WTC11 (cell line): ENCODE results near the gene CCM2. TPM values are rescaled to one million over a fixed set of nuclear protein-coding genes. Genes with fewer than 3 reads are reported as not detected.

Experiments used
- ATAC-seq: fragments of 200-7000 bp; cut with Tn5 transposase; 2 replicates; pipeline ENCODE4 v1.10.0; 2021; ENCODE audit warnings: mild to moderate bottlenecking, moderate library complexity
- CTCF ChIA-PET: fragments of 300-600 bp; sonication (Branson Sonifier 250); formaldehyde crosslinking; loops from one replicate; lab custom pipeline; 2021; ENCODE audit warnings: antibody characterized with exemption; lab: Charles Lee
- POLR2A ChIA-PET: fragments of 350-600 bp; sonication (Branson Sonifier 250); formaldehyde crosslinking; loops from one replicate; lab custom pipeline; 2021; ENCODE audit warnings: antibody characterized with exemption; lab: Charles Lee
- DNase-seq: peaks from one replicate; pipeline ENCODE4 v3.0.0; 2021; ENCODE audit warnings: low spot score
- H3K27ac Mint-ChIP-seq: 2 replicates; pipeline ENCODE4 v1.8.0; 2021; ENCODE audit warnings: mixed read lengths
- H3K27me3 Mint-ChIP-seq: 2 replicates; pipeline ENCODE4 v1.8.0; 2021; ENCODE audit warnings: low read depth, mild to moderate bottlenecking, moderate library complexity, mixed read lengths
- H3K36me3 Mint-ChIP-seq: 2 replicates; pipeline ENCODE4 v1.8.0; 2021; ENCODE audit warnings: mixed read lengths
- H3K4me1 Mint-ChIP-seq: 2 replicates; pipeline ENCODE4 v1.8.0; 2022; ENCODE audit warnings: mixed read lengths
- H3K4me3 Mint-ChIP-seq: 2 replicates; pipeline ENCODE4 v1.8.0; 2021; ENCODE audit warnings: mild to moderate bottlenecking, moderate library complexity, mixed read lengths
- H3K9me3 Mint-ChIP-seq: 2 replicates; pipeline ENCODE4 v1.8.0; 2021; ENCODE audit warnings: mixed read lengths
- ATF1 ChIP-seq: sonication (generic); formaldehyde crosslinking; IDR thresholded peaks from 2 replicates; pipeline ENCODE4 v1.8.1; 2023; ENCODE audit warnings: mild to moderate bottlenecking, moderate library complexity, missing genetic modification reagents
- EMX1 ChIP-seq: fragments of 250-450 bp; sonication (Bioruptor Pico); IDR thresholded peaks from 2 replicates; pipeline ENCODE4 v1.8.0; 2021; ENCODE audit warnings: mild to moderate bottlenecking
- GTF2I ChIP-seq: fragments of 250-450 bp; sonication (Bioruptor Pico); conservative IDR thresholded peaks from 2 replicates; pipeline ENCODE4 v1.4.0; 2021; ENCODE audit warnings: mild to moderate bottlenecking
- NFE2L1 ChIP-seq: sonication (generic); formaldehyde crosslinking; IDR thresholded peaks from 2 replicates; pipeline ENCODE4 v1.8.1; 2023; ENCODE audit warnings: missing genetic modification reagents
- NR1H2 ChIP-seq: sonication (generic); formaldehyde crosslinking; IDR thresholded peaks from 2 replicates; pipeline ENCODE4 v1.9.0; 2021; ENCODE audit warnings: mild to moderate bottlenecking, moderate library complexity, missing genetic modification reagents
- PRRX2 ChIP-seq: fragments of 250-450 bp; sonication (Bioruptor Pico); IDR thresholded peaks from 2 replicates; pipeline ENCODE4 v1.8.0; 2021; ENCODE audit warnings: mild to moderate bottlenecking
- TP53 ChIP-seq: sonication (generic); formaldehyde crosslinking; IDR thresholded peaks from 2 replicates; pipeline ENCODE4 v1.8.1; 2023; ENCODE audit warnings: mild to moderate bottlenecking, missing genetic modification reagents
- ZNF219 ChIP-seq: sonication (generic); formaldehyde crosslinking; IDR thresholded peaks from 2 replicates; pipeline ENCODE4 v1.8.0; 2023; ENCODE audit warnings: missing genetic modification reagents, mild to moderate bottlenecking, borderline replicate concordance
- ZNF671 ChIP-seq: fragments of 250-450 bp; sonication (Bioruptor Pico); IDR thresholded peaks from 2 replicates; pipeline ENCODE4 v1.8.0; 2021; ENCODE audit warnings: mild to moderate bottlenecking
- total RNA-seq: library from RNA; stranded (reverse); gene quantifications from 3 replicates; pipeline ENCODE4 v1.2.3, GENCODE V29; 2021
- TF ChIP-seq, protein P1 (sequence below): sonication (generic); formaldehyde crosslinking; IDR thresholded peaks from 2 replicates; pipeline ENCODE4 v1.8.1; 2023; ENCODE audit warnings: mild to moderate bottlenecking, moderate library complexity, missing genetic modification reagents
- TF ChIP-seq, protein P2 (sequence below): sonication (generic); formaldehyde crosslinking; IDR thresholded peaks from 2 replicates; pipeline ENCODE4 v1.8.1; 2022; ENCODE audit warnings: mild to moderate bottlenecking, missing genetic modification reagents, moderate library complexity, borderline replicate concordance
- TF ChIP-seq, protein P3 (sequence below): sonication (generic); formaldehyde crosslinking; IDR thresholded peaks from 2 replicates; pipeline ENCODE4 v1.8.0; 2023; ENCODE audit warnings: missing genetic modification reagents
- TF ChIP-seq, protein P4 (sequence below): sonication (generic); formaldehyde crosslinking; IDR thresholded peaks from 2 replicates; pipeline ENCODE4 v1.8.1; 2023; ENCODE audit warnings: mild to moderate bottlenecking, missing genetic modification reagents
- TF ChIP-seq, protein P5 (sequence below): sonication (generic); formaldehyde crosslinking; IDR thresholded peaks from 2 replicates; pipeline ENCODE4 v1.8.1; 2022; ENCODE audit warnings: low read depth, mild to moderate bottlenecking, moderate library complexity, missing genetic modification reagents, borderline replicate concordance
- TF ChIP-seq, protein P6 (sequence below): sonication (generic); formaldehyde crosslinking; IDR thresholded peaks from 2 replicates; pipeline ENCODE4 v1.8.1; 2023; ENCODE audit warnings: mild to moderate bottlenecking, missing genetic modification reagents, moderate library complexity
- TF ChIP-seq, protein P7 (sequence below): sonication (generic); formaldehyde crosslinking; IDR thresholded peaks from 2 replicates; pipeline ENCODE4 v1.8.1; 2023; ENCODE audit warnings: mild to moderate bottlenecking, missing genetic modification reagents, borderline replicate concordance
- TF ChIP-seq, protein P8 (sequence below): sonication (generic); formaldehyde crosslinking; IDR thresholded peaks from 2 replicates; pipeline ENCODE4 v1.8.1; 2022; ENCODE audit warnings: mild to moderate bottlenecking, moderate library complexity, missing genetic modification reagents

CCM2 gene
- total RNA-seq, 1 experiment from 2014 or later = 32.7 TPM

DNA sequence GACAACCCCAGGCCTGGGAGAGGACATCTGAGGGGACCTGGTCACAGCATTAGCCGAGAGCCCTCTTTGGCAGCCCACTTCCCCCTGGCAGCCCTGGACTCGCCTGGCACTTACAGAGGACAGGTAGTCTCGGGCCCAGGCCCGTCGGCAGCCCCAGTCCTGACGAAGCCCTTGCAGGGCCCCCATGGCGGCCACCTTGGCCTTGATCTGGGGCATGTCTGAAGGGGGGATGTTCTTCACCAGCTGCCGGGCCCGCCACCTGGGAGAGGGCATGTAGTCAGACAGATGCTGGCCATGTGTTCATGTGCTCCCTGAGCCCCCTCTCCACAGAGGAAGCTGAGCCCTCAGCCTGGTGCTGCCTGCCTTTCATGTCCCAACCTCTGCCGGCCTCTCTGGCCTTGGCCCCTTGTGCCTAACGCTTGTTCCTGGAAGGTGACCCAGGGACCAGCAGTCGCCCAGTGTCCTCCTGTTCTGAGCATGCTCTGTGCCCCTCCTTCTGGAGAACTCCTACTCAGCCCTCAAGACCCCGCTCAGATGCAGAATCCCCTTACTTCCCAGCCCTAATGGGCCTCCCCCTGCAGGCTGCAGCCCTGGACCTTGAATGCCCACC lies 35.1 kb upstream of the CCM2 start:
- DNase-seq = no peak
- Mint-ChIP-seq H3K27me3 (peaks cover 33% of the 10 kb centered on the region), H3K9me3 (no peaks in the 10 kb centered on the region), H3K27ac (no peak overlapping the region), H3K36me3 (no peaks in the 10 kb centered on the region), H3K4me1 (no peaks in the 10 kb centered on the region), H3K4me3 (no peak overlapping the region)
- POLR2A ChIA-PET = interaction anchor here (0.9 kb wide), 1 partner anchor 9 kb away, joined by 3 read pairs; no protein-coding TSS in a partner anchor
- ATAC-seq = no peak
- TF ChIP-seq PRRX2 (CRISPR knock-in tag) (no peak), ZNF219 (CRISPR knock-in tag) (no peak), EMX1 (no peak), NR1H2 (CRISPR knock-in tag) (no peak), ZNF671 (CRISPR knock-in tag) (no peak), GTF2I (no peak)
- TF ChIP-seq, protein P1, sequence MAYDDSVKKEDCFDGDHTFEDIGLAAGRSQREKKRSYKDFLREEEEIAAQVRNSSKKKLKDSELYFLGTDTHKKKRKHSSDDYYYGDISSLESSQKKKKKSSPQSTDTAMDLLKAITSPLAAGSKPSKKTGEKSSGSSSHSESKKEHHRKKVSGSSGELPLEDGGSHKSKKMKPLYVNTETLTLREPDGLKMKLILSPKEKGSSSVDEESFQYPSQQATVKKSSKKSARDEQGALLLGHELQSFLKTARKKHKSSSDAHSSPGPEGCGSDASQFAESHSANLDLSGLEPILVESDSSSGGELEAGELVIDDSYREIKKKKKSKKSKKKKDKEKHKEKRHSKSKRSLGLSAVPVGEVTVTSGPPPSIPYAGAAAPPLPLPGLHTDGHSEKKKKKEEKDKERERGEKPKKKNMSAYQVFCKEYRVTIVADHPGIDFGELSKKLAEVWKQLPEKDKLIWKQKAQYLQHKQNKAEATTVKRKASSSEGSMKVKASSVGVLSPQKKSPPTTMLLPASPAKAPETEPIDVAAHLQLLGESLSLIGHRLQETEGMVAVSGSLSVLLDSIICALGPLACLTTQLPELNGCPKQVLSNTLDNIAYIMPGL (CRISPR knock-in tag) = no peak
- TF ChIP-seq, protein P2, sequence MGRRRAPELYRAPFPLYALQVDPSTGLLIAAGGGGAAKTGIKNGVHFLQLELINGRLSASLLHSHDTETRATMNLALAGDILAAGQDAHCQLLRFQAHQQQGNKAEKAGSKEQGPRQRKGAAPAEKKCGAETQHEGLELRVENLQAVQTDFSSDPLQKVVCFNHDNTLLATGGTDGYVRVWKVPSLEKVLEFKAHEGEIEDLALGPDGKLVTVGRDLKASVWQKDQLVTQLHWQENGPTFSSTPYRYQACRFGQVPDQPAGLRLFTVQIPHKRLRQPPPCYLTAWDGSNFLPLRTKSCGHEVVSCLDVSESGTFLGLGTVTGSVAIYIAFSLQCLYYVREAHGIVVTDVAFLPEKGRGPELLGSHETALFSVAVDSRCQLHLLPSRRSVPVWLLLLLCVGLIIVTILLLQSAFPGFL (CRISPR knock-in tag) = no peak
- TF ChIP-seq, protein P3, sequence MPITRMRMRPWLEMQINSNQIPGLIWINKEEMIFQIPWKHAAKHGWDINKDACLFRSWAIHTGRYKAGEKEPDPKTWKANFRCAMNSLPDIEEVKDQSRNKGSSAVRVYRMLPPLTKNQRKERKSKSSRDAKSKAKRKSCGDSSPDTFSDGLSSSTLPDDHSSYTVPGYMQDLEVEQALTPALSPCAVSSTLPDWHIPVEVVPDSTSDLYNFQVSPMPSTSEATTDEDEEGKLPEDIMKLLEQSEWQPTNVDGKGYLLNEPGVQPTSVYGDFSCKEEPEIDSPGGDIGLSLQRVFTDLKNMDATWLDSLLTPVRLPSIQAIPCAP (CRISPR knock-in tag) = no peak
- TF ChIP-seq, protein P4, sequence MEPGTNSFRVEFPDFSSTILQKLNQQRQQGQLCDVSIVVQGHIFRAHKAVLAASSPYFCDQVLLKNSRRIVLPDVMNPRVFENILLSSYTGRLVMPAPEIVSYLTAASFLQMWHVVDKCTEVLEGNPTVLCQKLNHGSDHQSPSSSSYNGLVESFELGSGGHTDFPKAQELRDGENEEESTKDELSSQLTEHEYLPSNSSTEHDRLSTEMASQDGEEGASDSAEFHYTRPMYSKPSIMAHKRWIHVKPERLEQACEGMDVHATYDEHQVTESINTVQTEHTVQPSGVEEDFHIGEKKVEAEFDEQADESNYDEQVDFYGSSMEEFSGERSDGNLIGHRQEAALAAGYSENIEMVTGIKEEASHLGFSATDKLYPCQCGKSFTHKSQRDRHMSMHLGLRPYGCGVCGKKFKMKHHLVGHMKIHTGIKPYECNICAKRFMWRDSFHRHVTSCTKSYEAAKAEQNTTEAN (CRISPR knock-in tag) = no peak
- TF ChIP-seq, protein P5, sequence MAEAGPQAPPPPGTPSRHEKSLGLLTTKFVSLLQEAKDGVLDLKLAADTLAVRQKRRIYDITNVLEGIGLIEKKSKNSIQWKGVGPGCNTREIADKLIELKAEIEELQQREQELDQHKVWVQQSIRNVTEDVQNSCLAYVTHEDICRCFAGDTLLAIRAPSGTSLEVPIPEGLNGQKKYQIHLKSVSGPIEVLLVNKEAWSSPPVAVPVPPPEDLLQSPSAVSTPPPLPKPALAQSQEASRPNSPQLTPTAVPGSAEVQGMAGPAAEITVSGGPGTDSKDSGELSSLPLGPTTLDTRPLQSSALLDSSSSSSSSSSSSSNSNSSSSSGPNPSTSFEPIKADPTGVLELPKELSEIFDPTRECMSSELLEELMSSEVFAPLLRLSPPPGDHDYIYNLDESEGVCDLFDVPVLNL (CRISPR knock-in tag) = no peak
- TF ChIP-seq, protein P6, sequence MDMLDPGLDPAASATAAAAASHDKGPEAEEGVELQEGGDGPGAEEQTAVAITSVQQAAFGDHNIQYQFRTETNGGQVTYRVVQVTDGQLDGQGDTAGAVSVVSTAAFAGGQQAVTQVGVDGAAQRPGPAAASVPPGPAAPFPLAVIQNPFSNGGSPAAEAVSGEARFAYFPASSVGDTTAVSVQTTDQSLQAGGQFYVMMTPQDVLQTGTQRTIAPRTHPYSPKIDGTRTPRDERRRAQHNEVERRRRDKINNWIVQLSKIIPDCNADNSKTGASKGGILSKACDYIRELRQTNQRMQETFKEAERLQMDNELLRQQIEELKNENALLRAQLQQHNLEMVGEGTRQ (CRISPR knock-in tag) = no peak
- CTCF ChIA-PET = interaction anchor here (0.7 to 4.2 kb wide), 9 partner anchors 8 to 197 kb away, joined by 3 to 38 read pairs (median 4); partner anchors contain the start of gene CCM2

DNA sequence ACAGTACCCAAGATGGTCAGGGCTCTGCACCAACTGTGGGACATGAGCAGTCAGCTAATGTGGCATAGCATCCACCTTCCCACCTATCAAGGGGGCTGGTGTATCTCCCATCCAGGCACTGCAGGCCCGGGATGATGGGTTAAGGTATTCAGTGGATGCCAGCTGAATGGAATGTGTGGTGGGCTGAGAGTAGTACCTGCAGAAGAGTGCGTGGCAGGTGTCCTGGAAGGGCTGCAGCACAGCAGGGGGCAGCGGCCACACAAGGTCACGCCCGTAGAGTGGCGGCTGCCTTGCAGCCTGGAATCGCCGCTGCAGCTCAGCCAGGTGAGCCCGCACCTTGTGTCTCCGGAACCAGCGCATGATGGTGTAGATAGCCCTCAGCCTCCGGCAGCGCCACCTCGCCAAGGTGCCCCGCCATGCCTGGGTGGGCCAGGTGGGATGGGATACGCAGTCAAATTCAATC lies 34.5 kb upstream of the CCM2 start:
- no peak overlapping the region for H3K27ac Mint-ChIP-seq
- H3K9me3 Mint-ChIP-seq = no peaks in the 10 kb centered on the region
- H3K36me3 Mint-ChIP-seq = no peaks in the 10 kb centered on the region
- no peak for ATAC-seq
- H3K4me3 Mint-ChIP-seq = no peak overlapping the region
- no peaks in the 10 kb centered on the region for H3K4me1 Mint-ChIP-seq
- H3K27me3 Mint-ChIP-seq = peaks cover 28% of the 10 kb centered on the region
- no peak for DNase-seq
- CTCF ChIA-PET = interaction anchor here (0.9 to 4.2 kb wide), 4 partner anchors 8 to 170 kb away, joined by 3 to 38 read pairs (median 10); no protein-coding TSS in a partner anchor
- POLR2A ChIA-PET = interaction anchor here (0.9 kb wide), 1 partner anchor 8 kb away, joined by 3 read pairs; no protein-coding TSS in a partner anchor
- TF ChIP-seq TP53 (no peak), NFE2L1 (CRISPR knock-in tag) (no peak), ATF1 (CRISPR knock-in tag) (no peak), NR1H2 (CRISPR knock-in tag) (no peak)
- TF ChIP-seq, protein P7, sequence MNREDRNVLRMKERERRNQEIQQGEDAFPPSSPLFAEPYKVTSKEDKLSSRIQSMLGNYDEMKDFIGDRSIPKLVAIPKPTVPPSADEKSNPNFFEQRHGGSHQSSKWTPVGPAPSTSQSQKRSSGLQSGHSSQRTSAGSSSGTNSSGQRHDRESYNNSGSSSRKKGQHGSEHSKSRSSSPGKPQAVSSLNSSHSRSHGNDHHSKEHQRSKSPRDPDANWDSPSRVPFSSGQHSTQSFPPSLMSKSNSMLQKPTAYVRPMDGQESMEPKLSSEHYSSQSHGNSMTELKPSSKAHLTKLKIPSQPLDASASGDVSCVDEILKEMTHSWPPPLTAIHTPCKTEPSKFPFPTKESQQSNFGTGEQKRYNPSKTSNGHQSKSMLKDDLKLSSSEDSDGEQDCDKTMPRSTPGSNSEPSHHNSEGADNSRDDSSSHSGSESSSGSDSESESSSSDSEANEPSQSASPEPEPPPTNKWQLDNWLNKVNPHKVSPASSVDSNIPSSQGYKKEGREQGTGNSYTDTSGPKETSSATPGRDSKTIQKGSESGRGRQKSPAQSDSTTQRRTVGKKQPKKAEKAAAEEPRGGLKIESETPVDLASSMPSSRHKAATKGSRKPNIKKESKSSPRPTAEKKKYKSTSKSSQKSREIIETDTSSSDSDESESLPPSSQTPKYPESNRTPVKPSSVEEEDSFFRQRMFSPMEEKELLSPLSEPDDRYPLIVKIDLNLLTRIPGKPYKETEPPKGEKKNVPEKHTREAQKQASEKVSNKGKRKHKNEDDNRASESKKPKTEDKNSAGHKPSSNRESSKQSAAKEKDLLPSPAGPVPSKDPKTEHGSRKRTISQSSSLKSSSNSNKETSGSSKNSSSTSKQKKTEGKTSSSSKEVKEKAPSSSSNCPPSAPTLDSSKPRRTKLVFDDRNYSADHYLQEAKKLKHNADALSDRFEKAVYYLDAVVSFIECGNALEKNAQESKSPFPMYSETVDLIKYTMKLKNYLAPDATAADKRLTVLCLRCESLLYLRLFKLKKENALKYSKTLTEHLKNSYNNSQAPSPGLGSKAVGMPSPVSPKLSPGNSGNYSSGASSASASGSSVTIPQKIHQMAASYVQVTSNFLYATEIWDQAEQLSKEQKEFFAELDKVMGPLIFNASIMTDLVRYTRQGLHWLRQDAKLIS (CRISPR knock-in tag) = no peak
- TF ChIP-seq, protein P6 (CRISPR knock-in tag) = no peak
- TF ChIP-seq, protein P8, sequence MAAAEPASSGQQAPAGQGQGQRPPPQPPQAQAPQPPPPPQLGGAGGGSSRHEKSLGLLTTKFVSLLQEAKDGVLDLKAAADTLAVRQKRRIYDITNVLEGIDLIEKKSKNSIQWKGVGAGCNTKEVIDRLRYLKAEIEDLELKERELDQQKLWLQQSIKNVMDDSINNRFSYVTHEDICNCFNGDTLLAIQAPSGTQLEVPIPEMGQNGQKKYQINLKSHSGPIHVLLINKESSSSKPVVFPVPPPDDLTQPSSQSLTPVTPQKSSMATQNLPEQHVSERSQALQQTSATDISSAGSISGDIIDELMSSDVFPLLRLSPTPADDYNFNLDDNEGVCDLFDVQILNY (CRISPR knock-in tag) = no peak
- TF ChIP-seq, protein P3 (CRISPR knock-in tag) = no peak
- TF ChIP-seq, protein P4 (CRISPR knock-in tag) = no peak
